DMS153 treated with DMSO at 0.1 percent for 48 hours (cell line): Measurements from ENCODE around the gene OR52B4.
"Not testable (repeated sequence)": the region's sequence is repeated elsewhere in the genome, so short reads cannot be mapped to it uniquely, and the experiment has no call there.

ENCODE experiments used
- DNase-seq: peaks from one replicate; lab custom pipeline; 2025; ENCODE audit not compliant: unreplicated experiment; lab: John Stamatoyannopoulos, UW

Gene OR52B4

GRCh38 chr11:4368286-4368685 lies at the start of gene OR52B4:
Gene OR52B4, minus strand, starts transcription at chr11:4368386. Its CDS starts 91 bp downstream, at chr11:4368295.
- DNase-seq = no peak

GRCh38 chr11:4416816-4417215 lies 48.6 kb upstream of the OR52B4 start:
- no peak for DNase-seq

GRCh38 chr11:4416306-4416705 lies 48.1 kb upstream of the OR52B4 start:
- no peak for DNase-seq

- DNase-seq = not testable (repeated sequence)
Measured at GRCh38 chr11:4406206-4406605, 38.0 kb upstream of the OR52B4 start.

GRCh38 chr11:4393858-4394223 lies 25.7 kb upstream of the OR52B4 start:
- DNase-seq = no peak

- DNase-seq = peak; percentile 45
Measured at GRCh38 chr11:4393209-4393857, 25.1 kb upstream of the OR52B4 start, which contains the start of gene TRIM21. Gene TRIM21, minus strand, starts transcription at chr11:4393702. Its CDS starts 3,293 bp downstream, at chr11:4390409.

DNA sequence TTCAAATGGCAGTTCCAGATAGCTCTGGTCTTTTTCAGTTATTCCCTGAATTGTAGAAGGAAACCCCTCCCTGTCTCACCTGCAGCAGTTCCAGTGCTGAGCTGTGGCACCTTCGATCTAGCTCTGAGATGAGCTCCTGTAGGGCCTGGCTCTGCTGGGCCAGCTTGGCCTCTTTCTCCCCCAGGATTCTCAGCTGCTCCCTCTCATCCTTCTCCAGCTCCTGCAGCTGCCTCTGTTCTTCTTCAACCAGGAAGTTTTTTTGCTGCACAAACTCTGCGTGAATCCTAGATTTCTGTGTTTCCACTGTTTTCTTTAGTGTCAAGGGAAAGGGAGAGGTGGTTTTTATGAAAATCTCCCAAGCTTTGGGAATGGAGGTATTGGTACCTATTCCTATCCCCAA lies 20.0 kb upstream of the OR52B4 start:
- DNase-seq = no peak

- no peak for DNase-seq
Measured at GRCh38 chr11:4385978-4386740, 18.0 kb upstream of the OR52B4 start.

DNA sequence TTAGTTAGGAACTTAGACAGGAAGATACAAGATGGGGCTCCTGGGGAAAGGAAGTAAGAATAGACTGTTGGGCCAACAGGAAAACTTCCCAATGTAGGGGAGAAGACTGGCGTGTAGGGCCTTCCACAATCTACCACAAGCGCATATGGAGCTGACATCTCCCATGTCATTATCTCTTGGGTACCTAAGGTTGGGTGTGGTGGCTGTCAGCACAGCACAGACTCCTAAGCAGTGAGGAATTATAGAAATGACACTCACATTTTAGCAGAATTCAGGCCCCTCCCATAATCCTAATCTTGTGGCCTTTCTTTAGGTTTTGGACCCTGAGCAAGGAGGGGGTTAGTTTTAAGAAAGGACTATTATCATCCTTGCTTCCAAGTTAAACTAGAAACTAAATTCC lies 13.7 kb upstream of the OR52B4 start:
- no peak for DNase-seq

DNA sequence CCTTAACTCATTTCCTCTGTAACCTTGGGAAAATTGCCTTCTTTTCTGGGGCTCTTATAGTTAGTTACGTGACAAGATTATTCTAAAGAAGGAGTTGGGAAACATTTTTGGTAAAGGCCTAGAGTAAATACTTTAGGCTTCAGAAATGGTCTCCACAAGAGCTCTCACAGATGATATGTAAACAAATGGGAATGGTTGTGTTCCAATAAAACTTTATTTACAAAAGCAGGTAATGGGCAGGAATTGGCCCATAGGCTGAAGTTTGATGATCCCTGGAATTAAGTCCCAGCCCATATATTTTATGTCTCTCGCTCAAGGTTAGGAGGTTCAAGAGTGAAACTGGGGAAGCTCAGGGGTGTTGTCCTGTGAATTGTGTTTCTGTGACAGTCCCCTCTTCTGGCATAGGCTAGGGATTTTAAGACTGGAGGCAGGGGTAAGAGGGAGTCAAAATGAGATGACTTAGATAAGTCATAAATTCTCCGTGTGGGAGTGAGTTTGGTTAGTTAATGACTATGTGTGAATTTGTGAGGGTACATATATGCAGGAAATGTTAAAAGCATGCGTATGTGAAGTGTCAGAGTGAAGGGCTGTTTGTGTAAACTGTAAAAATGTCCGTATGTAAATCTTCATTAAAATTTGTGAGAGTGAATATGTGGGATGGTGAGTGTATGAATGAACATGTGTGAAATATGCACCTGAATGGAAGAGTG lies 7.4 kb upstream of the OR52B4 start:
- no peak for DNase-seq

DNA sequence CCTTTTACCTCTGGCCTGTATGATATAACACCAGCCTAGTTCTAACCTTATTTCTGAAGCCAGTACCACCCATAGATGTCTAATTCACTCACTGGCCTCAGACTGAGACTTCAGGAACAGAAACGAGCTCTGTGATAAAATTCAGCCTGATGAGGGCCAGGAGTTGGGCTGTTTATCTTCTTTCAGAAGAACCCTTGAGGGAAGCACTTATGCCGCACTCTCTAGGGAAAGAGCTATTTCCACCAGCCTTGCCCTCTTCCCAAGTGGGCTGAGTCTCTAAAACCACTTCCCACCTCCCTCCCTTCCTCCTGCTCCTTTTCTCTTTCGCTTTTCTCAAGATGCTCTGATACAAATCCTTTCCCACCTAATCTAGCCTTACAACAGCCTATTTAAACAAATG lies 2.0 kb upstream of the OR52B4 start:
- DNase-seq = no peak

DNA sequence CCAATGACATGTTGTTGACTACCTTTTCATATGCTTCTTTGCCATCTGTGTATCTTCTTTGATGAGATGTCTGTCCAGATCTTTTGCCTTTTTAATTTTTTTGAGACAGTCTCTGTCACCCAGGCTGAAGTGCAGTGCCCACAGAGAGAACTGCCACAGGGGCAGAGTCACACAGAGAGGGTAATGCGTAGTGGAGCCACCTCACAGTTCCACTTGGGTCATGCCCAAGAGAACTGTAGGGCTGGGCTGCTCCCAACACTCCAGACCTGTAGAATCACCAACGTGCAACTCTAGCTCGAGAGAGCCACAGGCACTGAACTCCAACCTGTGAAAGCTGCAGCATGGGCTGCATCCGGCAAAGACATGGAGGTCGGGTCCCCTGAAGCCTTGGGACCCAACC lies 20.0 kb downstream of the OR52B4 start:
- DNase-seq = not testable (repeated sequence)

GRCh38 chr11:4345366-4345765 lies 22.8 kb downstream of the OR52B4 start:
- DNase-seq = not testable (repeated sequence)

GRCh38 chr11:4334356-4334755 lies 33.8 kb downstream of the OR52B4 start:
- not testable (repeated sequence) for DNase-seq
